HL-60/S4 (cell line): ENCODE data around the gene VTI1A.

Source experiments
- in situ Hi-C: fragments of 300-500 bp; cut with MboI; formaldehyde crosslinking; loops from 2 replicates; pipeline ENCODE4 v1.14.3; 2022; ENCODE audit warnings: low sequenced_read_pairs

Gene VTI1A

DNA sequence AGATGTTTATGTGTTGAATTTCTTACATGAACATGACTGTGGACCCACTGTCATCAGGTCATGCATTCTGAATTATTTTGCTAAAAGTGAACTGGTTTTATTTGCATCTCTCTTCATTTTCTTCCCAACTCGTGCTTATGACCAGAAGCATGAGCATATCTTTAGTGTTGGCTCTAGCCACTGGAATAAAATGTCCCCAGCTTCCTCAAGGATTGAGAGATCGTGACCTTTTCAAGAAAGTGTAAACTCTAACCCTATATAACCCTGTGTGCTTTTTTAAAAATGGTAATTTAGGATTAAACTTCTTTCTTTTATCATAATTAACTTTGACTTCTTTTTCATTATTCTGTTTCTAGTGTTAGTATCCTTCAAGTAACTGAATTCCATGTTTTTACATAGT lies 55.5 kb downstream of the VTI1A start:
- in situ Hi-C loops: no loop called here

DNA sequence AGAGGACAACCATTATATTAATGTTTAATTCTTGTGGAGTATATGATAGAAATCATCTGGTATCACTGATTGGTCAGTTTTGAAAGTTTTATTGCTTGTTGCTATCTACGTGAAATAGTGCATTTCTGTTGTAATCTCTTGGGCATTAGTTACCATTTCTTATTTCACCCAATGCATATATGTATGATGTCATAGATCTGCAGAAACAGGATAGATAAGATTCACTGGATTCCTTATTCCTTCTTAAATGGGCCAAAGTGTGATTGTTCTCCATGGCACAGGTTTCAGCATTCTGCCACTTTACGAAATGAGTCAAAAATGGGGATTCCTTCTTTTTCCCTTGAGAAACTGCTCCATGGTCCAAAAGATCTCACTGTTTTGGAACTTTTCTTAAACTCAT lies 56.6 kb downstream of the VTI1A start:
- in situ Hi-C loops: no loop called here

DNA sequence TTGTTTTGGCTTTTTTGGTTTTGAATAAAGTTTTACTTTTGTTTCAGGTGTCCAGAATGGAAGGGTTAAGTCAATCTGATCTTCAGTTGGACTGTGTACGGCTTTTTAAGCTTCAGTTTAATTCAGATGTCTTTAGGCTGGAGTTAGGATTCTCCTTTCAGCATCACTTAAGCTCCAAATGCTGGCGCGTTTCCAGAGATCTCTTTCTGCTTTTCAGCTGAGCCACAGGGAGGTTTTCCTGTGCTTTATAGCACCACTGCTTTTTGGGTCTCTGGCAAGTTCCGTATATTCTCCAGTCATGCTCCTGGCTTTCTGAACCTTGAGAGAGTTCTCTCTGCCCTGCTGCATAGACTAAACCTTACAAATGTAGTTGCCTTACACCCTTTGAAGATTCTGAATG lies 60.0 kb downstream of the VTI1A start:
- in situ Hi-C loops: no loop called here

DNA sequence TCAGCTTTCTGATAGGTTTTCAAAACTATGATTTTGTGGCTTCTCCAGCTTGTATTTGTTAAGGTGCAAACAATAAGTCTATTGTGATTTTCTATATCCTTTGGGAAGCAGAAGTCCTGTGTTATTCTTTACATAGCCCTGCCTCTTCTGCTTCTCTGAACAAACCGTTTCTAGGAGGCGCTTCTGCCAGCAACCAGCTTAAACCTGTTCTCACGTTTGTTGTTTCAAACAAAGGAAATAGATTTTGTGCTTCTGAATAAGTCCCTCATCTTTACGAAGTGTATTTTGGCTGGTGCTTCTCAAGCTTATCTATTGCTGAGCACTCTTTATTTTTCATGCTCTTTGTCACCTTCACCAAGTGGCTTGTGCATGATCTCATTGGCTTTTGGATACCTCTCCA lies 61.0 kb downstream of the VTI1A start:
- in situ Hi-C loops: no loop called here

DNA sequence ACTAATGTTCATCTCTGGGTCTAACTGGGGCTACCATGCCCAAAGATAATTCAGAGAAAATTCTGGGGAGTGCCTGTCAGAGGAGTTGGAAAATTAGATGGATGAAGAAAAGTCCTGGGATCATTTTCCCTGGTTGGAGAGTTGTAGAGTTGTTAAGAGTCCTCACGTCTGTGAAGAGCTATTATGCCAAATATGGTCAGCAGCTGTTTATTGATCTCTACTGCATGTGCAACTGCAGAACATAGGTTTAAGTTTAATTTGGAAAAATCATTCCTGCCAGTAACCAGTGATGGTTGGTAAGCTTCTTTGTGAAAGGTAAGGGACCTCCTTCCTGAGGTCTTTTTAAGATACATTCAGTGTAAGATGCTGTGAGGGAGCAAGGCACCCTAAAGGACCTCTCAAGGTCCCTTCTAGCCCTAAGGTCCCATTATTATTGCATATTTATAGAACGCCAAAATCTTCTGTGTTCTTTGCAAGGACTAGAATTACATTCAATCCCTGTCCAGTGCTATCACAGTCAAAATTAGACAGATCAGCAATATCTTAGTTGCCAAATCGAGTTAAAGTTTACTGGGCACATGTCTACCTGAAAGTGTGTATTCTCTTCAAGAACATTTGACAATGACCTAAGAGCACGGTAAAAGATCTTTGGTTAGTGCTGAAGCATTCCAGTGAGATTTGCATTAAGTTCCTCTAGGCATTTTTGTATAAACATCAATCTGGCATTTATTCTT lies 62.7 kb downstream of the VTI1A start:
- in situ Hi-C loops: no loop called here

DNA sequence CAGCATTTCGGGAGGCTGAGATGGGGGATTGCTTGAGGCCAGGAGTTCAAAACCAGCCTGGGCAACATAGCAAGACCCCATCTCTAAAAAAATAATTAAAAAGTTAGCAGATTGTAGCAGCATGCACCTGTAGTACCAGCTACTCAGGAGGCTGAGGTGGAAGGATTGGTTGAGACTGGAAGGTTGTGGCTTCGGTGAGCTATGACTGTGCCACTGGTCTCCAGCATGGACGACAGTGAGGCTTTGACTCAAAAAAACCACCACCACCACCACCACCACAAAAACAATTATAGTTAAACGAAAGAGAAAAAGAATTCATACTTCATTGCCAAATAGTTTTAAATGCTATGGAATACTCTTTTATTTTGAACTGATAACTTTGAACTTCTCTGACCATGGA lies 63.4 kb downstream of the VTI1A start:
- in situ Hi-C loops: no loop called here

DNA sequence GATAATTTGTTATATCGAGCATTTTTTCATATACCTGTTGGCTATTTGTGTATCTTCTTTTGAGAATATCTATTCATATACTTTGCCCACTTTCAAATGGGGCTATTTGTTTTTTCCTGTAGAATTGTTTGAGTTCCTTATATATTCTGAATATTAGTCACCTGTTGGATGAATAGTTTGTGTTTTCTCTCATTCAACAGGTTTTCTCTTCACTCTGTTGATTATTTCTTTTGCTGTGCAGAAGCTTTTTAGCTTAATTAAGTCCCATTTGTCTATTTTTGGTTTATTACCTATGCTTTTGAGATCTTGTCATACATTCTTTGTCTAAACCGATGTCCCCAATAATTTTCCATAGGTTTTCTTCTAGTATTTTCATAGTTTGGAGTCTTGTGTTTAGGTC lies 65.3 kb downstream of the VTI1A start:
- in situ Hi-C loops: no loop called here

DNA sequence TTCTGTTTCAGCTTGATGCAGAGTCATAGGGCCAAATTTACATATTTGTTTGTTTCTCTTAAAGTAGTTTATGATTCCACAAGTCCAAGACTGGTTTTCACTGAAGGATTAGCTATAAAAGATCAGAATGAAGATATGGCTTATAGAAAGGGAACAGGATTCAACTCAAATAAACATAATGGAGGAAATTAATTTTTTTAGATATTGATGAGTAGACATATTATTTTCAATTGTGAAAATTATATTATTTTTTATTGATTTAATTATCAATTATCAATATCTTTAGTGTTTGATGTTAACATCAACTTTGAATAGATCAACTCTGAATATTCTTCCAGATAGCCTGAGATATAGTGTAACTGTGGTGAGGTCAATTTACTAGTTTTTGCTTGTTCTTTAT lies 68.1 kb downstream of the VTI1A start:
- in situ Hi-C loops: no loop called here

DNA sequence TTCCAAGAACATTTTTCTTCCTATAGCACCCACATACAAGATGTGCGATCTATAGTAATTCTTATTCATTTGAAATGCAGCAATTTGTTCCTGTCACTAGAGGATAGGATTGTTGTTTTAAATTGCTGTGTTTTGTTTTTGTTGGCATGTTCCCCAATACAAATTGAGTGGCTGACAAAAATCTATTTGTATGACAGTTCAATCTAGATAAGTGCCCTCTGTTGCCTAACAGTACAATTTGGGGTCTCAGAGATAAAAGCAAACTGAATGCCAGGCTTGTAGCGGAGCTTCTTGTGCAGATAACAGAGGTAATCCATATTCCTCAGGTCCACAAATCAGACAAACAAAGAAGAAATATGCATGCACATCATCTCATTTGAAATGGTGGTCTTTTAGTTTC lies 68.8 kb downstream of the VTI1A start:
- in situ Hi-C loops: no loop called here

DNA sequence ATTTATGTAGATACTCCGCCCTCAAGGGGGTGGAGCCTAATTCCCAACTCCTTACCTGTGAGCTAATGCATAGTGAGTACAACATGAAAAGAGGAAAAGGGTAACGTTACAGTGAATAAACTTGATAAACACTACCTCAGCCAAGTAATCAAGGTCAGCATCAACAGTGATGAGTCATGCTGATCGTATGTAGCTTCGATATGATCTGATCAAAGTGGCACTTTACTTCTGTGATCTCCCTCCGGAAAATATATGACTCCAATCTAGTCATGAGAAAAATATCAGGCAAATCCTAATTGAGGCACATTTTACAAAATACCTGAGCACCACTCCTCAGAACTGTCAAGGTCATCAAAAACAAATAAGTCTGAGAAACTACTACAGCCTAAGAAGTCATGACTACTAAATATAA lies 70.4 kb downstream of the VTI1A start:
- in situ Hi-C loops: no loop called here

DNA sequence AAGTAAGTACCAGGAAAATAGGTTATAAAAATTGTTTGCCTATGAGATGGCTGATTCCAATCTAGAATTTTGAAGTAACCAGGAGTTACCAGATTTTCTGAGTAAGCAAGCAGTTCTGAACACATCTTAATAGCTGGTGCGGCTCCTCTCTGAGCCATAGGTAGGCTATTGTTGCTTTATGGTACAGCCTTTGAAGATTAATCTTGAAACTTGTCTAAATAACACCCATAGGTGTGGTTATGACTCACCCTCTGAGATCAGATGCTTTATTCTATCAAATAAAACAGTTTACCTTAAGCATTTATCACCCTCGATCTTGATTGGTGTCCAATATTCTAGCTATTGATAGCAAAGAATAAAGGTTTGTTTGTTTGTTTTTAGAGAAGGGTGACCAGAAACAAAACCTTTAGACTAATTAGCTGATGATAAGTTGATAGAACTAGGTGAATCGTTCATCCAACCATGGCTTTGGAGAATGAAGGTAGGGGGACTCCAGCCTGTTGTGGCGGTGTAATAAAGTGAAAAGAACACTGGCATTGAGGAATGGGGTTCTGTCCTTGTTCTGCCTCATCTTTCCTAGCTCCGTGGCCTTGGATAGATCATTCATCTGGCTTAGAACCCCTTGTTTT lies 72.2 kb downstream of the VTI1A start:
- in situ Hi-C loops: no loop called here

DNA sequence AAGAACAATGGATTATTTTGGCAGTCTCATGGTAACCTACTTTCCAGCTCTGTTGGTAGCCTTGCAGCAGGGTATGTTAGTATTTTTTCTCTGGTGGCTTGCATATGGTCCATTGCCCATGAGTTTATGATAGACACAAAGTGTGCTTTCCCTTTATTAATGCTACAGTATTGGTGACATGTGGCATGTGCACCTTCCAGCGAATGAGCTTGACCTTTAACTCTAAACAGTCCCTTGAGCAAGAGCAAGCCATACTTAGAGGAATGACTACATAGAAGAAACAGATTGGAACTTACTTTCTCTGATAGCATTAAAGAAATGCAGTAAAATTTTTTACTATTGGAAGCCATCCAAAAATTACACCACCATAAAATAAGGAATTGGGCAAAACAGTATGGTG lies 73.9 kb downstream of the VTI1A start:
- in situ Hi-C loops: no loop called here

DNA sequence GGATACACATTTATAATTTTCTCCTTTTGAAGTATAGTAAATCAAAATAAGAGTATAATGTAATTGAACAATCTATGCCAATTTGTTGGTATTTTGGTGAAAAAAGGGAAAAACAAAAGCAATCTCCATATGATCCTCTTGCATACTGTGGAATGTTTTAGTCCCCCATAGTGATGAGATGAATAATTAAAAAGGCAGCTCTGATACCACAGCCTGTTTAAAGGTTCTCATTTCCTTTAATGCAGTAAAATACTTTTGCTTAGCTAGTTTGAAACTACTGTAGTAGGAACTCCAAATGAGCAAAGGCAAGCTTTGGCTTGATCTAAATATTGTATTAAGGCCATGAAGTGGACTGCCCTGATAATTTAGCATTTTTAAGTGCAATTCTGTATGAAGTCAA lies 77.6 kb downstream of the VTI1A start:
- in situ Hi-C loops: no loop called here

DNA sequence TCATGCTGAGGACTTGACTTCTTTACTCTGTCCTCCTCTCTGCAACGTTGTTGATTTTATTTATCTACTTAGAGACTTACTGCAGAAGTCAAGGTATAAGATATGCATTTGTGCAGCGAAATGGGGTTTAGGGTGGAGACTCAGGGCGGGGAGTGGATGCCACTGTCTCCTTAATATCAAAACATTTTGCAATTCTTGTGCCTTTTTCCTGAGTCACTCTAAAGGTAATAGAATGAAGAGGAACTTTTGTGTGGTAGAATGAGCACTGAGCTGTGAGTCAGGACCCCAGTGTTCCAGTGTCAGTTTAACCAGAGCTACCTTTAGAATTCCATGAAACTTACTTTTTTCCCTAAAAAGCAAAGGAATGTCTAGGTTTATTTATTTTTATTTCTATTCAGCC lies 78.2 kb downstream of the VTI1A start:
- in situ Hi-C loops: no loop called here

DNA sequence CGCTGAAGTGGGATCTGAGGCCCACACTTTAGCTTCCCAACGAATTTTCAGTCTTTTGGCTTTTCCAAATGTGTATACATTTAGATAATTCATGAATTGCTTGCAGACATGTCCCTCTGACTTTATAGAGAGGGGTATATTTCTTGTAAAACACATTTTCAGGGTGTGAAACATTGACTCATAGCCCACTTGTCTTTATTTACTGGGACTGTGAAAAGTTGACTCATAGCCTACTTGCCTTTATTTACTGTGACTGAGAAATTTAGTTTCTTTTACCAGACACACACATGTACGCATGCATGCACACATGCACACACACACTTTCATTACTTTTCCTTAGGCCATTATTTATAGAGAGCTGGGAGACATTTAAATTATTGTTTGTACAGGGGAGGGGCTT lies 79.1 kb downstream of the VTI1A start:
- in situ Hi-C loops: no loop called here

DNA sequence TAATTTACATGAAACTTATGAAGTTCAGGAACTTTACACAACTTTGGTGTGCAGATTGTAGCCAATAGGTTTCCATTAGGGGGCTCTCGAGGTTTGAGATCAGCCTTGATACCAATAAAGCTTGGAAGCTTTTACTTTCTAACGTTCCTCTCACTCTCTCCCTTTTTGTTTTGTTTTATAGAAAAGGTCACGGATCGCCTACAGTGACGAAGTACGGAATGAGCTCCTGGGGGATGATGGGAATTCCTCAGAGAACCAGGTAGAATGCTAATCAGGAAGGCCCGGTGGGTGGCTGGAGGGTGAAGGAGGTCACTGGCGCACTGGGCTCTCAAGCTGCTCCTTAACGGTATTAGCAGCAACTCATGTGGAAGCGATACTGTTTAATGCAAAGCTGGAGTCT lies 79.9 kb downstream of the VTI1A start:
- in situ Hi-C loops: no loop called here

DNA sequence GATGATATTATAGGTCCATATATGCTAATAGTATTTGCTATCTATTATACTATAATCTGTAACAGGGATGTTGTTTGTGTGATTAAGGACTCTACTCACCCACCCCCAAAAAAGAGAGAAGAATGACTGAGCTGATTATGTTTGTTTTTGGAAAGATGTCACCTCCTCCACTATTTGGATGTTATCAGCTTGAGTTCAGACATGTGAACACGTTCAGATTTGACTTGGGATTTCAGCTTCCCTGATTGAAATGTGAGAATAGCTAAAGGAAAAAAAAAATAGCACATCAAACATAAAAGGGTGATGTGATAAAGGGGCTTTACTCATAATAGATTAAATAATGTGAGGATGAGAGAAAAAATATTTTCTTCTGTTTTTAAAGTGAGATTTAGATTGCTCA lies 81.2 kb downstream of the VTI1A start:
- in situ Hi-C loops: no loop called here

DNA sequence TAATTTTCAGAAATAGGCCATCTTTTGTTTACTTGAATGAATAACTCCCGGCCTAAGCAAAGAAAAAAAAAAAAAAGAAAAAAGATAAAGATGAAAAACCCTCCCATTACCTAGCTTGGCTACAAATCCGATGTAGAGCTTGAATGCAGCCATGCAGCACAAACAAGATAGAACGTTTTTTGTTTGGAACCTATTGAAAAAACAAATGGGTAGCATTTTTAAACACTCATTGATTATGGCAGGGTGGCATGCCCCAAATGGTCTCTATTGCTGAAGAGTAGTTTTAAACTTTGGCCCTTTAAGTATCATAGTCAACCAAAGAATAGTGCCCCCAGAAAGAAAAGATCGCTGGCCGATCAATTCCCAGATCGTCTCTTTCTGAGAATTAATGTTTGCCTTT lies 84.4 kb downstream of the VTI1A start:
- in situ Hi-C loops: no loop called here

DNA sequence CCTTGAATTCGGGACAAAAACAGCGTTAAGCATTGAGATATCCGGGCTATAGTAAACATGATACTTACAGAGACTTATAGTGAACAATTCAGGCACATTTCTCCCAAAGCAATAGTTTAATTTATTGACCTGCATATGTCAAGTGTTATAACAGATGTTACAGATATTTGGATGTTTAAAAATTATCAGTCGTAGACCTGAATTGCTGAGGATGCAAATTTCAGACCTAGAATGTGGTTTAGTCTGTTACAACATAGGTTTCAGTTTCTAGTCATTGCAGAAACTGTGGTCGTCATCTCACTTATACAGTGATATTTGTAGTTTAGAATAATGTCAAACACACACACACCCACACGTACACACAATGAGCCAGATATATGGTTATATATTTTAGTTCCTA lies 85.2 kb downstream of the VTI1A start:
- in situ Hi-C loops: no loop called here

DNA sequence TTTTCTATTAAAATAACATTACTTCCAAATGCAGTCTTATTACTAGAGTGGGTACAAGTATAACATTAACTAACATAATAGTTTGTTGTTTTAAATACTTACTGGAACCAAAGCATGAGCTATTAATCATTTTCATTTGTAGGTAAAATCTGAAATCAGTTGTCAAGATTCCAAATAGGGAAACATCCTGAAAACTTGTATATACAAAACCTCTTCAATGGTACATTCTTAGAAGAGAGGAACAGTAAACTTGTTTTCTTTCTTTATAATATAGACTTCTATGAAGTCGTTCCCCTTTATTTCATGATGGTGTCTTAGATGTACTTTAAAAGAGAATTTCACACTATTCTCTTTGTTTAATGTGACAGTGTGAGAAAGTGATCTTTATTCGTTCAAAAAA lies 85.9 kb downstream of the VTI1A start:
- in situ Hi-C loops: no loop called here

DNA sequence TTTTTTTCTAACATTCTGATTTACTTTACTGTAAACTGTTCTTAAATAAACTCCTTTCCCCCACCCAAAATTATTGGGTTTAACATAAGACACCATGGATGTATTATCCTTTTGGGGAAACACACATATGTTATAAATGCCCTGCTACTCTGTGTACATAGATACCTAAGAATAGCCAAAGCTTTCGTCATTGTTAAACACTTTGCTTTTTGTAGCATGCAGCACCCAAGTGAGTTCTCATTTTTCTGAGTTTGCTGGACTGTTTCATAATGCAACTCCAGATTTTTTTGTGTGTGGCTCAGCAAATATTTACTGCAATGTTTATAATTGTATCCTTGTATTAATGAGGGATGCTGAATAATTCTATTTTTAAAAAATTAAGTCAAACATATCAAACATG lies 86.9 kb downstream of the VTI1A start:
- in situ Hi-C loops: no loop called here

DNA sequence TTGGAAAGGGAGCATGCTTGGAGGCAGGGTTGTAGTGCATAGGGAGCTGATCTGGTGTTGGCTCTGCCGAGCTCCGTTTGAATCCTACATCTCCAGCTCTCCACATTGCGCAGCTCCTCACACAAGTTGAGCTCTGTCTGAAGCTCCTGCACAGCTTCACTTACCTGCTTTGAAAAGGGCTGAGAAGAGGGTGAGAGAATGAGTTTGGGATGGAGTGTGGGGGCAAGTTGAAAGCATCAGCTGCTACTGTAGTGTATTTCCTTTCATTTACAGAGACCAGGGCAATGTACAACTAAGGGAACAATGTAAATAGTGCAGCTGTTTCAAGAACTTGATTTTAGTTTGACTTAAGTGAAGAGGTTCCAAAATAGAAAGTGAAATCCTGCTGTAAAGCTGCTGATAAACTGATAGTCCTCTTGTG lies 88.5 kb downstream of the VTI1A start:
- in situ Hi-C loops: no loop called here

DNA sequence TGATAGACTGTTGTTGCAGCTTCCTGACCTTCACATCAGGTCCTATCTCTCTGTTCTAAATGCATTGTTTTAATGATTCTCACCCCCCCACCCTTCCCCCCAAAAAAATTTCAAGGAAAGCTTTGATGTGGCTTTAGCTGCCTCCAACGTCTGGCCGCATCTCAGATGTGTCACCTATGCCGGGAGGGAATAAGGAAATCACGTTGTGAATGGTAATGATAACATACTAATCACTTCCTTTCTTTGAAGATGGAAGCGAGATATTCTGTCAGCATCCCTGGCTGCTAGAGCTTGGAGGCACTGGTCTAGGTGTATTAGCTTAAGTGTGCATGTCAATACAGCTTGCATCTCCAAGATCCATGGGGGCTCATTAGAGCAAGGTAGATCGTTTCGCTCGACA lies 89.6 kb downstream of the VTI1A start:
- in situ Hi-C loops: no loop called here
